OCI-LY1 (cell line): ENCODE measurements around the gene ZMIZ2.

Source experiments
- CTCF ChIP-seq: fragments of 200-600 bp; sonication (generic), shearing (Covaris generic); IDR thresholded peaks from 2 replicates; pipeline ENCODE4 v1.5.1; 2017; ENCODE audit warnings: mild to moderate bottlenecking, antibody characterized with exemption, low read length, moderate library complexity, mixed read lengths
- EZH2 ChIP-seq: fragments of 200-600 bp; sonication (generic), shearing (Covaris generic); IDR thresholded peaks from 2 replicates; pipeline ENCODE4 v1.8.0; 2017; ENCODE audit warnings: borderline replicate concordance, mixed run types, mild to moderate bottlenecking, antibody characterized with exemption, low read length, moderate library complexity, mixed read lengths

DNA sequence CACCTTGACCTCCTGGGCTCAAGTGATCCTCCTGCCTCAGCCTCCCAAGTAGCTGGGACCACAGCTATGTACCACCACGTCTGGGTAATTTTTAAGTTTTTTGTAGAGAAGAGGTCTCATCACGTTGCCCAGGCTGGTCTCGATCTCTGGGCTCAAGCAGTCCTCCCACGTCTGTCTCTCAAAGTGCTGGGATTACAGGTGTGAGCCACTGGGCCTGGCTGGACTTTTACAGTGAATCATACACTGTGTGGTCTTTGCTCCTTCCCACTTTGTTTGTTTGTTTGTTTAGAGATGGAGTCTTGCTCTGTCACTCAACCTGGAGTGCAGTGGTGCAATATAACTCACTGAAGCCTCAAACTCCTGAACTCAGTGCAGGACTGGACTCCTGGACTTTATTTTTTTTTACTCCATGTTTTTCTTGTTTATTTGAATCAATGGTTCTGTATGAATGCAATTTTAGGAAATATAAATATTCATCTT is 60.3 kb downstream of the ZMIZ2 start:
- TF ChIP-seq EZH2 (no peak), CTCF (no peak)
